MM.1S (cell line): Measurements from ENCODE around the gene SIX4.

Source experiments
- DNase-seq: peaks from one replicate; pipeline ENCODE4 v3.0.0-alpha.2; 2015
- H2AFZ ChIP-seq: fragments of 300-600 bp; sonication (generic); 2 replicates; pipeline ENCODE4 v1.6.0; 2016; ENCODE audit warnings: antibody characterized with exemption, low read length
- H3F3A ChIP-seq: fragments of 300-600 bp; sonication (generic); 2 replicates; pipeline ENCODE4 v1.6.1; 2016; ENCODE audit warnings: mild to moderate bottlenecking, antibody characterized with exemption, low read length, moderate library complexity, mixed read lengths; ENCODE audit not compliant: insufficient read depth
- H3K27ac ChIP-seq: fragments of 300-600 bp; sonication (generic); 2 replicates; pipeline ENCODE4 v1.5.1; 2016; ENCODE audit warnings: mild to moderate bottlenecking, low read length
- H3K27me3 ChIP-seq: fragments of 300-600 bp; sonication (generic); replicated peaks from 2 replicates; pipeline ENCODE4 v1.6.0; 2016; ENCODE audit warnings: low read length; ENCODE audit not compliant: insufficient read depth
- H3K36me3 ChIP-seq: fragments of 300-600 bp; sonication (generic); replicated peaks from 2 replicates; pipeline ENCODE4 v1.6.1; 2016; ENCODE audit warnings: mild to moderate bottlenecking, low read length, mixed read lengths; ENCODE audit not compliant: insufficient read depth
- H3K4me1 ChIP-seq: fragments of 300-600 bp; sonication (generic); 2 replicates; pipeline ENCODE4 v1.6.1; 2016; ENCODE audit warnings: low read length, mixed read lengths
- H3K4me2 ChIP-seq: fragments of 300-600 bp; sonication (generic); 2 replicates; pipeline ENCODE4 v1.6.0; 2016; ENCODE audit warnings: low read depth, low read length
- H3K4me3 ChIP-seq: fragments of 300-600 bp; sonication (generic); 2 replicates; pipeline ENCODE4 v1.5.1; 2016; ENCODE audit warnings: low read length, mixed read lengths
- H3K79me2 ChIP-seq: fragments of 300-600 bp; sonication (generic); 2 replicates; pipeline ENCODE4 v1.6.1; 2016; ENCODE audit warnings: mixed run types, low read length, mixed read lengths
- H3K9ac ChIP-seq: fragments of 300-600 bp; sonication (generic); 2 replicates; pipeline ENCODE4 v1.6.1; 2016; ENCODE audit warnings: low read length, mixed read lengths
- H3K9me2 ChIP-seq: fragments of 300-600 bp; sonication (generic); replicated peaks from 2 replicates; pipeline ENCODE4 v1.6.1; 2016; ENCODE audit warnings: mild to moderate bottlenecking, low read length, mixed read lengths; ENCODE audit not compliant: insufficient read depth
- H3K9me3 ChIP-seq: fragments of 300-600 bp; sonication (generic); replicated peaks from 2 replicates; pipeline ENCODE4 v1.6.1; 2016; ENCODE audit warnings: mild to moderate bottlenecking, low read length, mixed read lengths; ENCODE audit not compliant: insufficient read depth
- H4K20me1 ChIP-seq: fragments of 300-600 bp; sonication (generic); 2 replicates; pipeline ENCODE4 v1.6.1; 2016; ENCODE audit warnings: mild to moderate bottlenecking, low read length, moderate library complexity, mixed read lengths; ENCODE audit not compliant: insufficient read depth
- EZH2 ChIP-seq: fragments of 300-600 bp; sonication (generic); optimal IDR thresholded peaks from 2 replicates; pipeline ENCODE3; 2017; ENCODE audit warnings: low read depth, mild to moderate bottlenecking, antibody characterized with exemption, low read length, mixed read lengths
- EZH2phosphoT487 ChIP-seq: fragments of 300-600 bp; sonication (generic); IDR thresholded peaks from 2 replicates; pipeline ENCODE4 v1.6.1; 2018; ENCODE audit warnings: antibody characterized with exemption, low read length
- TF ChIP-seq, protein P1 (sequence below): fragments of 300-600 bp; sonication (generic); IDR thresholded peaks from 2 replicates; pipeline ENCODE4 v1.5.1; 2016; ENCODE audit warnings: antibody characterized with exemption, low read length, mixed read lengths

Gene SIX4

DNA sequence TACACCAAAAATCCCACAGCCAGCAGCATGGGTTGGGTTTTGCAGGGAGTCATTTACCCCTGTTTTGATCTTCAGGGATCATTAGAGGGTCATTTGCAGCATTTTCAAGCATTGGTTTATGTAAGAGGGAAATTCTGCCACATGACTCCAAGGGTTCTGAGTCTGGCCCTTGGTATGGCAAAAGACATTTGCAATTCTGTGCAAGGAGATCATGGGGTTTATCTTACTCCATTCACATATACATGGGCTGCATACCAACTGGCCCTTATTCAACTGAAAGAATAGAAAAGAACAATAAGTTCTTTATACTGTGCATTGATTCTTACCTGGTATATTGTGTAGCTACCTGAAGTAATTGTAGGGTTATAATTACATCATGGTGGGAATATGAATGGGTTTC lies 13.7 kb downstream of the SIX4 start:
- H3K9me2 ChIP-seq, result no peaks in the 10 kb centered on the region
- H3K27me3 ChIP-seq, result no peaks in the 10 kb centered on the region
- no peaks in the 10 kb centered on the region for H3K36me3 ChIP-seq
- H3K4me3 ChIP-seq, result no peak overlapping the region
- H3K4me1 ChIP-seq, result no peaks in the 10 kb centered on the region
- H3K27ac ChIP-seq, result no peak overlapping the region
- no peaks in the 10 kb centered on the region for H4K20me1 ChIP-seq
- H3K9me3 ChIP-seq, result no peaks in the 10 kb centered on the region
- no peaks in the 10 kb centered on the region for H3F3A ChIP-seq
- TF ChIP-seq, protein P1, sequence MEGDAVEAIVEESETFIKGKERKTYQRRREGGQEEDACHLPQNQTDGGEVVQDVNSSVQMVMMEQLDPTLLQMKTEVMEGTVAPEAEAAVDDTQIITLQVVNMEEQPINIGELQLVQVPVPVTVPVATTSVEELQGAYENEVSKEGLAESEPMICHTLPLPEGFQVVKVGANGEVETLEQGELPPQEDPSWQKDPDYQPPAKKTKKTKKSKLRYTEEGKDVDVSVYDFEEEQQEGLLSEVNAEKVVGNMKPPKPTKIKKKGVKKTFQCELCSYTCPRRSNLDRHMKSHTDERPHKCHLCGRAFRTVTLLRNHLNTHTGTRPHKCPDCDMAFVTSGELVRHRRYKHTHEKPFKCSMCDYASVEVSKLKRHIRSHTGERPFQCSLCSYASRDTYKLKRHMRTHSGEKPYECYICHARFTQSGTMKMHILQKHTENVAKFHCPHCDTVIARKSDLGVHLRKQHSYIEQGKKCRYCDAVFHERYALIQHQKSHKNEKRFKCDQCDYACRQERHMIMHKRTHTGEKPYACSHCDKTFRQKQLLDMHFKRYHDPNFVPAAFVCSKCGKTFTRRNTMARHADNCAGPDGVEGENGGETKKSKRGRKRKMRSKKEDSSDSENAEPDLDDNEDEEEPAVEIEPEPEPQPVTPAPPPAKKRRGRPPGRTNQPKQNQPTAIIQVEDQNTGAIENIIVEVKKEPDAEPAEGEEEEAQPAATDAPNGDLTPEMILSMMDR, result no peak
- TF ChIP-seq EZH2phosphoT487, result no peak
- TF ChIP-seq EZH2, result no peak
- no peaks in the 10 kb centered on the region for H3K79me2 ChIP-seq
- no peak overlapping the region for H2AFZ ChIP-seq
- no peak for DNase-seq
- H3K9ac ChIP-seq, result no peak overlapping the region
- H3K4me2 ChIP-seq, result no peak overlapping the region

GRCh38 chr14:60707858-60708257 lies 16.3 kb downstream of the SIX4 start:
- Histone ChIP-seq H3F3A (no peaks in the 10 kb centered on the region), H3K36me3 (no peaks in the 10 kb centered on the region), H2AFZ (no peak overlapping the region), H3K27ac (no peak overlapping the region), H4K20me1 (no peaks in the 10 kb centered on the region), H3K9ac (no peak overlapping the region), H3K27me3 (no peaks in the 10 kb centered on the region), H3K79me2 (no peaks in the 10 kb centered on the region), H3K4me3 (no peak overlapping the region), H3K9me3 (no peaks in the 10 kb centered on the region), H3K4me2 (no peak overlapping the region), H3K4me1 (no peaks in the 10 kb centered on the region), H3K9me2 (no peaks in the 10 kb centered on the region)
- TF ChIP-seq, protein P1, result no peak
- TF ChIP-seq EZH2phosphoT487, result no peak
- TF ChIP-seq EZH2, result no peak
- DNase-seq, result no peak

DNA sequence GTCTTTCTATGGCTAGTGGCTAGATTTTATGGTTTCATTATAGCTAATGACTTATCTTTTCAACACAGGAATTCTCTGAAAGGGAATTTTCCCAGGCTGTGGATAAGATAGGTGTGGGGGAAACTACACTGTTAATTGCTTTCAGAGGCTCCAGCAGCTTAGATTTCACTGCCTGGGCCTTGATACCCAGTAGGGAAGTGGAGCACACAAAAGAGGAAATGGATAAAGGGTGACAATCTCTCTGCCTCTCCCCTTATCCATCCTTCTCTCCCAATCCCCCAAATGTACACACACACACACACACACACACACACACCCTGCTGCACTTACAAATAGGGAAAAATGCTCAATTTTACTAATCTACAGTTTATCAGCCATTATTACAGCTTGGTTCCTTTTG lies 19.1 kb downstream of the SIX4 start:
- H3K9me3 ChIP-seq, result no peaks in the 10 kb centered on the region
- H3K27me3 ChIP-seq, result no peaks in the 10 kb centered on the region
- no peaks in the 10 kb centered on the region for H3K9me2 ChIP-seq
- no peaks in the 10 kb centered on the region for H3K4me1 ChIP-seq
- H2AFZ ChIP-seq, result no peak overlapping the region
- no peak overlapping the region for H3K27ac ChIP-seq
- no peak overlapping the region for H3K4me2 ChIP-seq
- H3K4me3 ChIP-seq, result no peak overlapping the region
- no peak for DNase-seq
- H3K36me3 ChIP-seq, result no peaks in the 10 kb centered on the region
- H3F3A ChIP-seq, result no peaks in the 10 kb centered on the region
- no peaks in the 10 kb centered on the region for H3K79me2 ChIP-seq
- H3K9ac ChIP-seq, result no peak overlapping the region
- no peaks in the 10 kb centered on the region for H4K20me1 ChIP-seq
- TF ChIP-seq EZH2 (no peak), EZH2phosphoT487 (no peak)
- TF ChIP-seq, protein P1, result no peak
